ENCODE results near the gene TACC2.

GRCh38 chr10:122188706-122189105 lies 199.7 kb downstream of the TACC2 start:
- no peak for TF ChIP-seq CTCF (conservative IDR thresholded peaks at IDR 0.05)
- TF ChIP-seq EZH2 (IDR thresholded peaks at IDR 0.05; ENCODE audit: low read depth): no peak
